Endothelial cell of umbilical vein (primary cell): ENCODE data around the gene PHAF1. TPM values are rescaled to one million over a fixed set of nuclear protein-coding genes. Genes with fewer than 3 reads are reported as not detected.

ENCODE experiments used
- BruUV-seq: library from RNA; stranded (reverse); fragments of 400-500 nt; replicated peaks from 2 replicates; lab custom pipeline; 2021; lab: Mats Ljungman, UMichigan
- CTCF ChIA-PET: fragments of 300-600, 350-600 bp; sonication (Branson Sonifier 250); formaldehyde crosslinking; loops from one replicate; lab custom pipeline; 2021; ENCODE audit warnings: antibody characterized with exemption, inconsistent platforms; lab: Charles Lee
- POLR2A ChIA-PET: fragments of 300-600, 350-600 bp; sonication (Branson Sonifier 250); formaldehyde crosslinking; loops from one replicate; lab custom pipeline; 2021; ENCODE audit warnings: antibody characterized with exemption, inconsistent platforms; lab: Charles Lee
- DNase-seq: peaks from one replicate; pipeline ENCODE4 v3.0.0-alpha.2; 2011; ENCODE audit warnings: low read depth, low spot score
- FAIRE-seq: peaks from 2 replicates; lab custom pipeline; 2011; peaks lifted over from hg19 to GRCh38; lab: Jason Lieb, UNC
- H2AFZ ChIP-seq: 2 replicates; pipeline ENCODE4 v1.6.0; 2012; ENCODE audit warnings: low read depth, low read length, control low read depth, inconsistent platforms
- H3K27ac ChIP-seq: 2 replicates; pipeline ENCODE4 v1.5.1; 2011; ENCODE audit warnings: low read depth, mild to moderate bottlenecking, control low read depth, low read length, moderate library complexity; ENCODE audit not compliant: insufficient read depth
- H3K27me3 ChIP-seq, 2 experiments: 2 replicates each; pipeline versions ENCODE4 v1.6.0 to v1.6.1; 2011; ENCODE audit warnings: low read length in 2 of 2, mixed read lengths in 1 of 2; ENCODE audit not compliant: control insufficient read depth in 2 of 2, insufficient read depth in 2 of 2
- H3K36me3 ChIP-seq, 2 experiments: 2 replicates in 1 of 2; 3 replicates in 1 of 2; pipeline ENCODE4 v1.5.1; 2011; ENCODE audit warnings: low read length in 2 of 2, mild to moderate bottlenecking in 1 of 2, moderate library complexity in 1 of 2; ENCODE audit not compliant: control insufficient read depth in 2 of 2, insufficient read depth in 2 of 2; ENCODE audit errors: extremely low read depth in 1 of 2
- H3K4me1 ChIP-seq: 3 replicates; pipeline ENCODE4 v1.5.1; 2011; ENCODE audit warnings: mild to moderate bottlenecking, low read length; ENCODE audit not compliant: control insufficient read depth, insufficient read depth; ENCODE audit errors: extremely low read depth
- H3K4me2 ChIP-seq: 2 replicates; pipeline ENCODE4 v1.6.1; 2011; ENCODE audit warnings: low read length, control low read depth, mixed read lengths; ENCODE audit not compliant: insufficient read depth
- H3K4me3 ChIP-seq, 3 experiments: fragments of 200-600 bp in 1 of 3; sonication (generic), shearing (Covaris generic) in 1 of 3; replicated peaks in 1 of 3; 2 replicates each; pipeline ENCODE4 v1.5.1; 2011 to 2016; ENCODE audit warnings: control low read depth in 3 of 3, low read length in 3 of 3, mild to moderate bottlenecking in 2 of 3, inconsistent platforms in 1 of 3, low read depth in 1 of 3, moderate library complexity in 1 of 3; ENCODE audit not compliant: insufficient read depth in 1 of 3
- H3K79me2 ChIP-seq: 2 replicates; pipeline ENCODE4 v1.6.0; 2012; ENCODE audit warnings: low read length, inconsistent platforms; ENCODE audit not compliant: control insufficient read depth, insufficient read depth
- H3K9ac ChIP-seq: replicated peaks from 2 replicates; pipeline ENCODE3; 2011; ENCODE audit warnings: low read length, control low read depth; ENCODE audit not compliant: insufficient read depth; ENCODE audit errors: extremely low read depth
- H3K9me1 ChIP-seq: replicated peaks from 3 replicates; pipeline ENCODE4 v1.6.0; 2011; ENCODE audit warnings: mild to moderate bottlenecking, low read length; ENCODE audit not compliant: control insufficient read depth, insufficient read depth; ENCODE audit errors: extremely low read depth
- H3K9me3 ChIP-seq: replicated peaks from 2 replicates; pipeline ENCODE4 v1.5.1; 2012; ENCODE audit warnings: low read length, inconsistent platforms; ENCODE audit not compliant: control insufficient read depth, insufficient read depth
- H4K20me1 ChIP-seq: replicated peaks from 2 replicates; pipeline ENCODE3; 2011; ENCODE audit warnings: mild to moderate bottlenecking, low read length; ENCODE audit not compliant: control insufficient read depth, insufficient read depth; ENCODE audit errors: extremely low read depth
- CTCF ChIP-seq, 2 donors: IDR thresholded peaks; 1 replicate in 1 of 2; 2 replicates in 1 of 2; pipeline ENCODE4 v1.5.1; 2011; ENCODE audit warnings: low read length in 2 of 2, mild to moderate bottlenecking in 2 of 2, moderate library complexity in 2 of 2, control low read depth in 1 of 2, inconsistent platforms in 1 of 2, low read depth in 1 of 2; ENCODE audit not compliant: insufficient read depth in 1 of 2; ENCODE audit errors: extremely low read depth in 1 of 2
- EZH2 ChIP-seq: IDR thresholded peaks from 2 replicates; pipeline ENCODE4 v1.6.1; 2012; ENCODE audit warnings: borderline replicate concordance, low read depth, mild to moderate bottlenecking, moderate library complexity, low read length, inconsistent platforms; ENCODE audit not compliant: severe bottlenecking
- FOS ChIP-seq: IDR thresholded peaks from 2 replicates; pipeline ENCODE4 v1.6.1; 2011; ENCODE audit warnings: mild to moderate bottlenecking, low read length, moderate library complexity, borderline replicate concordance; ENCODE audit not compliant: insufficient read depth
- GATA2 ChIP-seq: IDR thresholded peaks from 2 replicates; pipeline ENCODE4 v1.7.0; 2011; ENCODE audit warnings: low read depth, mild to moderate bottlenecking, moderate library complexity, mixed read lengths, low read length; ENCODE audit not compliant: insufficient read length, insufficient read depth
- JUN ChIP-seq: IDR thresholded peaks from 2 replicates; pipeline ENCODE4 v1.6.1; 2011; ENCODE audit warnings: borderline replicate concordance, low read depth; ENCODE audit not compliant: insufficient read length, insufficient read depth
- MAX ChIP-seq: IDR thresholded peaks from 2 replicates; pipeline ENCODE4 v1.6.1; 2011; ENCODE audit not compliant: insufficient read depth, insufficient read length
- POLR2AphosphoS5 ChIP-seq: IDR thresholded peaks from 2 replicates; pipeline ENCODE4 v1.6.1; 2012; ENCODE audit warnings: low read depth, mild to moderate bottlenecking, control low read depth, low read length, moderate library complexity; ENCODE audit not compliant: insufficient read depth
- dilution Hi-C: fragments of 300-500 bp; cut with MboI; formaldehyde crosslinking; loops from one replicate; pipeline ENCODE4 v1.15.0; 2019; ENCODE audit warnings: low sequenced_read_pairs; ENCODE audit not compliant: extremely low pct_ligation_motif_present
- intact Hi-C: fragments of 100-400 bp; cut with micrococcal nuclease; formaldehyde crosslinking; loops from one replicate; pipeline ENCODE4 v1.10.0; 2022
- polyA plus RNA-seq, 4 experiments: library from polyadenylated mRNA; depleted of rRNA in 3 of 4; stranded (reverse) in 3 of 4; unstranded in 1 of 4; fragments of >200 nt; gene quantifications; 2 replicates each; pipeline versions ENCODE4 v1.2.1 to v1.2.3, GENCODE V29; 2011 to 2012; ENCODE audit warnings: missing spikeins in 1 of 4
- total RNA-seq: library from RNA; stranded (reverse); gene quantifications from 2 replicates; pipeline ENCODE4 v1.2.3, GENCODE V29; 2021

PHAF1 gene
- total and polyA plus RNA-seq, 2 donors (not counting 3 experiments of a cell fraction or from before 2014, with no cell fraction given), result 18.5 to 21.9 TPM

GRCh38 chr16:67190448-67191399 is 81.0 kb downstream of the PHAF1 start:
- Histone ChIP-seq H3K4me2 (peak overlapping the region; percentile 26), H3K9me1 (no peaks in the 10 kb centered on the region), H3K79me2 (peaks cover 35% of the 10 kb centered on the region), H3K9ac (no peak overlapping the region), H3K27me3 (no peaks in the 10 kb centered on the region), H3K27ac (peak overlapping the region; percentile 27), H3K36me3 (peaks cover 2 to 13% of the 10 kb centered on the region in 2 experiments), H4K20me1 (no peaks in the 10 kb centered on the region), H2AFZ (no peak overlapping the region), H3K4me3 (no peak overlapping the region), H3K4me1 (peaks cover 36% of the 10 kb centered on the region), H3K9me3 (no peaks in the 10 kb centered on the region)
- BruUV-seq, result no TSS peak
- POLR2A ChIA-PET, result no interaction called here
- FAIRE-seq, result peak; percentile 81
- CTCF ChIA-PET, result interaction anchor here (0.6 to 3.5 kb wide), 8 partner anchors 8 to 237 kb away, joined by 3 to 15 read pairs (median 4); partner anchors contain the start of genes CES3, ELMO3 and NOL3
- dilution Hi-C loops (no loop called here), intact Hi-C loops (loop anchor here (5.0 to 10.0 kb wide), 2 partner anchors 37 to 204 kb away; partner anchors contain the start of genes TMEM208 and TPPP3)
- DNase-seq, result no peak
- TF ChIP-seq GATA2 (no peak), JUN (peak; percentile 3)

- Histone ChIP-seq H3K9me1 (no peaks in the 10 kb centered on the region), H3K4me3 (peak overlapping the region in 2 of 3 experiments; percentile 10 to 54), H3K27ac (no peak overlapping the region), H3K9ac (no peak overlapping the region), H3K4me2 (peak overlapping the region; percentile 12), H3K4me1 (peaks cover 36% of the 10 kb centered on the region), H4K20me1 (no peaks in the 10 kb centered on the region), H3K9me3 (no peaks in the 10 kb centered on the region), H3K79me2 (peaks cover 43% of the 10 kb centered on the region), H3K27me3 (no peaks in the 10 kb centered on the region), H3K36me3 (peaks cover 9 to 21% of the 10 kb centered on the region in 2 experiments), H2AFZ (peak overlapping the region; percentile 19)
- BruUV-seq, result no TSS peak
- POLR2A ChIA-PET, result no interaction called here
- FAIRE-seq (no peak), DNase-seq (no peak)
- TF ChIP-seq POLR2AphosphoS5, result no peak
- TF ChIP-seq FOS, result no peak
- no peak for TF ChIP-seq MAX
- TF ChIP-seq EZH2, result no peak
- TF ChIP-seq JUN, result no peak
- TF ChIP-seq CTCF (IDR thresholded peaks at IDR 0.05; ENCODE audit: extremely low read depth in 1 of 2, insufficient read depth in 1 of 2, low read depth in 1 of 2, low read length in 2 of 2), result no peak
- CTCF ChIA-PET, result no interaction called here
- intact Hi-C loops (loop anchor here (5.0 to 10.0 kb wide), 2 partner anchors 36 to 203 kb away; partner anchors contain the start of genes TMEM208 and TPPP3), dilution Hi-C loops (no loop called here)
Measured at GRCh38 chr16:67191411-67191994, 81.8 kb downstream of the PHAF1 start.
